Measurements from ENCODE around the gene CPEB3.
"Not testable (repeated sequence)": the region's sequence is repeated elsewhere in the genome, so short reads cannot be mapped to it uniquely, and the experiment has no call there.

CPEB3 gene

GRCh38 chr10:92216608-92217007 is 74.3 kb downstream of the CPEB3 start:
- H3K9me3 Mint-ChIP-seq; DNase-seq; H3K4me1 Mint-ChIP-seq; H3K27ac Mint-ChIP-seq; H3K4me3 Mint-ChIP-seq; H3K27me3 Mint-ChIP-seq; ATAC-seq (replicated peaks); H3K36me3 Mint-ChIP-seq: not testable (repeated sequence)

DNA sequence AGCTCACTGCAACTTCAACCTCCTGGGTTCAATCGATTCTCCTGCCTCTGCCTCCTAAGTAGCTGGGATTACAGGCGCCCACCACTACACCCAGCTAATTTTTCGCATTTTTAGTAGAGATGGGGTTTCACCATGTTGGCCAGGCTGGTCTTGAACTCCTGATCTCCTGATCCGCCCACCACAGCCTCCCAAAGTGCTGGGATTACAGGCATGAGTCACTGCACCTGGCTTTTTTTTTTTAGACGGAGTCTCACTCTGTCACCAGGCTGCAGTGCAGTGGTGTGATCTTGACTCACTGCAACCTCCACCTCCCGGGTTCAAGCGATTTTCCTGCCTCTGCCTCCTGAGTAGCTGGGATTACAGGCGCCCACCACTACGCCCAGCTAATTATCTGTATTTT is 75.7 kb downstream of the CPEB3 start:
- H3K4me1 Mint-ChIP-seq; ATAC-seq (replicated peaks); H3K27me3 Mint-ChIP-seq; H3K9me3 Mint-ChIP-seq; DNase-seq; H3K4me3 Mint-ChIP-seq; H3K36me3 Mint-ChIP-seq; H3K27ac Mint-ChIP-seq: not testable (repeated sequence)

GRCh38 chr10:92213049-92213448 is 77.8 kb downstream of the CPEB3 start:
- peaks cover 2 to 14% of the 10 kb centered on the region in 2 donors for H3K4me1 Mint-ChIP-seq
- H3K36me3 Mint-ChIP-seq = peaks cover 2 to 3% of the 10 kb centered on the region in 2 donors
- H3K4me3 Mint-ChIP-seq = no peak overlapping the region
- H3K27ac Mint-ChIP-seq = no peak overlapping the region
- no peaks in the 10 kb centered on the region for H3K9me3 Mint-ChIP-seq
- no peak for DNase-seq
- no peaks in the 10 kb centered on the region for H3K27me3 Mint-ChIP-seq
- ATAC-seq (replicated peaks) = no peak

- Mint-ChIP-seq H3K4me1 (peaks cover 2 to 10% of the 10 kb centered on the region in 2 donors), H3K9me3 (no peaks in the 10 kb centered on the region), H3K27ac (no peak overlapping the region), H3K27me3 (no peaks in the 10 kb centered on the region), H3K36me3 (peaks cover 0 to 3% of the 10 kb centered on the region in 2 donors), H3K4me3 (no peak overlapping the region)
- ATAC-seq (replicated peaks) (no peak), DNase-seq (no peak)
These were observed 82.1 kb downstream of the CPEB3 start for GRCh38 chr10:92208736-92209135.

DNA sequence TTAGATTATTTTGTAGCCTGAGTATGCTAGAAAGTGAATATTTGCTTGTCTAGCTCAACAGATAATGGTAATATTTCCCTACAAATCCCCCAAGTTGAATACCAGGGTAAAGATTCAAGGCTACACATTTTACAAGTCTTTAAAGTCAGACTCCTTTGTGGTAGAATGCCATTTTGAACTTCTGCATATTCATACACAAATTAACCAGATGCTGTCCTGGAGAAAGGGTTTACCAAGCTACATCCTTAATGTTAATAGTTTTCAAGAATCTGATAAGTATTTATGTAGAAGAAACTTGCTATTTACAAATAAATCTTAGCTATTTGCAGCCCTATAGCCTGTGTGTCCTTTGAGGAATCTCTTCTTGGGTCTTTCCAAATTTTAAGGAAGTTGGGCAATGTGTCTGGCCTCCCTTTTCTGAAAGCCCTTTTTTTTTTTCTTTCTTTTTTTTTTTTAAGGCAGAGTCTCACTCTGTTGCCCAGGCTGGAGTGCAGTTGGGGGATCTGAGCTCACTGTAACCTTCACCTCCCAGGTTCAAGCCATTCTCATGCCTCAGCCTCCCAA is 82.6 kb downstream of the CPEB3 start:
- Mint-ChIP-seq H3K36me3 (peaks cover 0 to 3% of the 10 kb centered on the region in 2 donors), H3K4me3 (no peak overlapping the region), H3K4me1 (peaks cover 2 to 9% of the 10 kb centered on the region in 2 donors), H3K27me3 (no peaks in the 10 kb centered on the region), H3K9me3 (no peaks in the 10 kb centered on the region), H3K27ac (no peak overlapping the region)
- ATAC-seq (replicated peaks) = no peak
- no peak for DNase-seq

DNA sequence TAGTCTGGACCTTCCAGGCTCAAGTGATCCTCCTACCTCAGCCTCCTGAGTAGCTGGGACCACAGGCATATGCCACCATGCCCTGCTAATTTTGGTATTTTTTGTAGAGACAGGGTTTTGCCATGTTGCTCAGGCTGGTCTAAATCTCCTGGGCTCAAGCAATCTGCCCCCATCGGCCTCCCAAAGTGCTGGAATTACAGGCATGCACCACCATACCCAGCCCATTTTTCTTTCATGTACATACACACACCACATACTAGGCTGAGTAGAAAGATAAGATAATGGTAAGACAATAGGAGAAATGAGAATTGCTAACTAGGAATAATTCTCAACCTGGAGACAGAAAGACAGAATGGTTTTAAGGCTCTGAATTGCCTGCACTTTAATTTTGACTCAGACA is 83.8 kb downstream of the CPEB3 start:
- no peak for ATAC-seq (replicated peaks)
- DNase-seq = no peak
- Mint-ChIP-seq H3K36me3 (no peaks in the 10 kb centered on the region), H3K27me3 (no peaks in the 10 kb centered on the region), H3K27ac (no peak overlapping the region), H3K4me3 (no peak overlapping the region), H3K9me3 (no peaks in the 10 kb centered on the region), H3K4me1 (peaks cover 2 to 9% of the 10 kb centered on the region in 2 donors)

DNA sequence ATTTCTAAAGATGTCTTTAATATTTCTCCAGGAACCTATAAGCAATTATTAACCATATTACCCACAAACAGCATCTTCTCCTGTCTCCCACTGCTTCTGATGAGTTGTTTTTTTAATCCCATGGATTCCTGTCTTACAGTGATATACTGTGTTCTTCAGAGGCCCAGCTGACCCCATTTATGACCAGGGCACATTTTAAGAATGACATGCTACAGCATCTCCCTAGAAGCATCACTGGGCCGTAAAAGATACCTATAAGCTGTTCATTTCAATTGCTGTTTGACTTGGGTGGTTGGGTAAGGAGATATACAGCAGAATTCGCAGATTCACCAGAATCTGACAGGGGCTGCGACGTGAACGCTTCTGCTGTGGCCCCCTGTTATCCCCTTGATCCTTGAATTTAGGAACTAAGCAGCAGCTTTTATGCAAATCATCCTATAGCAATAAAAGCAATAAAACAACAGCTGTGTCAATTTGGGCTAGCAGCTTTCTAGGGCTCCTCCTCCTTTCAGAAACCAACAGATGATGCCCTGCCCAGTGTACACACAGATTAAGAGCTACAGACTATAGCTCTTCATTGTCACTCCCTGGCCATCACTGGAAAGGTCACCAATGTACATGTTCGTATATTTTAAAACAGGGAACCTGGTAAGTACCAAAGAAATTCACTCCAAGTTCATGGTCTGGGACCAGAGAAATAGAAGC is 86.8 kb downstream of the CPEB3 start:
- Mint-ChIP-seq H3K9me3 (no peaks in the 10 kb centered on the region), H3K27ac (no peak overlapping the region), H3K4me3 (no peak overlapping the region), H3K27me3 (no peaks in the 10 kb centered on the region), H3K36me3 (no peaks in the 10 kb centered on the region), H3K4me1 (peaks cover 2 to 11% of the 10 kb centered on the region in 2 donors)
- DNase-seq (no peak), ATAC-seq (replicated peaks) (no peak)

DNA sequence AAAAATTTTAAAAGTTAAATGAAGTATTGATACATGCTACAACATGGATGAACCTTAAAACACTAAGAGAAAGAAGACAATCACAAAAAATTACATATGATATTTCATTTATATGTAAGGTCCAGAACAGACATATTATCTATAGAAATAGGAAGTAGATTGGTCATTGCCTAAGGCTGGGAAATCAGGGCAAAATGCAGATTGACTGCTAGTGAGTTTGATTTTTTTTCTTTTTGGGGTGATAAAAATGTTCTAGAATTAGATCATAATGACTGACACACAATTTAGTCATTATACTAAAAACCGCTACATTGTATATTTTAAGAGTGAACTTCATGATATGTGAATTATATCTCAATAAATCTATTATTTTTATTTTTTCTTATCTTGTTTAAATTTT is 88.3 kb downstream of the CPEB3 start:
- H3K27me3 Mint-ChIP-seq = no peaks in the 10 kb centered on the region
- H3K27ac Mint-ChIP-seq = no peak overlapping the region
- ATAC-seq (replicated peaks) (no peak), DNase-seq (no peak)
- no peak overlapping the region for H3K4me3 Mint-ChIP-seq
- no peaks in the 10 kb centered on the region for H3K9me3 Mint-ChIP-seq
- no peaks in the 10 kb centered on the region for H3K36me3 Mint-ChIP-seq
- peaks cover 0 to 6% of the 10 kb centered on the region in 2 donors for H3K4me1 Mint-ChIP-seq

DNA sequence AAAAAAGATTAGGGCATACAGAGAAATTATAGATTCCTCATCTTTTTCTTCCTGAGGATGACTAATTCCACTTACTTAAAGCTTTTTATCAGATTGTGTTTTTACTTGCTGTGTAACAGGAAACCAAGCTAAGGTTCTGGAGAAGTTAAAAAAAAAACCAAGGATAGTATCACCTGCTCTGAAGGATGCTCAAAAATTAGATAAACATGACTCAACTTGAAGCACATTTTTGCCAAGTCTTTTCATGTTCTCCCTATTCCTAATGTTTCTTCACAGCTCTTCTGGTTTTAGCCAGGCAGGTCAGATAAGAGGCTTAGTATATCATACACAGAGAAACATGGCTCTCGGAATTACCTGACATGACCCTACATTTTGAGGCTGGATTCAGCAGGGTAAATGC is 90.3 kb downstream of the CPEB3 start:
- H3K36me3 Mint-ChIP-seq = no peaks in the 10 kb centered on the region
- DNase-seq (no peak), ATAC-seq (replicated peaks) (no peak)
- no peaks in the 10 kb centered on the region for H3K27me3 Mint-ChIP-seq
- H3K4me1 Mint-ChIP-seq = peaks cover 0 to 6% of the 10 kb centered on the region in 2 donors
- no peaks in the 10 kb centered on the region for H3K9me3 Mint-ChIP-seq
- H3K27ac Mint-ChIP-seq = no peak overlapping the region
- no peak overlapping the region for H3K4me3 Mint-ChIP-seq

DNA sequence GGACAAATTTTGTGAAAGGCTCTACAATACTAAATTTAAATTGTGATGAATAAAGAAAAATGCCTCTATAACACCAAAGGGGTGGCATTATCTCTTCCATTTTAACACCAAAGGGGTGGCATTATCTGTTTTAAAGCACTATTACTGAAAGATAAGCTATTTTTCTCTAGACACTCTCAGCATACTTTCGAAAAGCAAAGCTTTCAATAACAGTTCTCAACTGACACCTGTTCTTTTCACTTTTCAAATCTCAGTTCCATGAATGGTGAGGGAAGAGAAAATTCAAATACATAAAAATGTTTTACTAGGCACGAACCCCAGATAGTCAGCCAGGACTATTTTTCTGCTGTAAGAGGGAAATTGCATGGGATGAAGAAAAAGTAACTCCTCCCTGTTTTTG is 103.8 kb downstream of the CPEB3 start:
- Mint-ChIP-seq H3K4me3 (no peak overlapping the region), H3K27me3 (no peaks in the 10 kb centered on the region), H3K4me1 (no peaks in the 10 kb centered on the region), H3K9me3 (no peaks in the 10 kb centered on the region), H3K36me3 (peaks cover 2 to 5% of the 10 kb centered on the region in 2 donors), H3K27ac (no peak overlapping the region)
- DNase-seq (no peak), ATAC-seq (replicated peaks) (no peak)

GRCh38 chr10:92184977-92185376 is 105.9 kb downstream of the CPEB3 start:
- Mint-ChIP-seq H3K4me3 (no peak overlapping the region), H3K27ac (no peak overlapping the region), H3K9me3 (no peaks in the 10 kb centered on the region), H3K27me3 (no peaks in the 10 kb centered on the region), H3K36me3 (peaks cover 5% of the 10 kb centered on the region in 2 donors), H3K4me1 (peaks cover 1 to 6% of the 10 kb centered on the region in 2 donors)
- no peak for DNase-seq
- ATAC-seq (replicated peaks) = no peak

DNA sequence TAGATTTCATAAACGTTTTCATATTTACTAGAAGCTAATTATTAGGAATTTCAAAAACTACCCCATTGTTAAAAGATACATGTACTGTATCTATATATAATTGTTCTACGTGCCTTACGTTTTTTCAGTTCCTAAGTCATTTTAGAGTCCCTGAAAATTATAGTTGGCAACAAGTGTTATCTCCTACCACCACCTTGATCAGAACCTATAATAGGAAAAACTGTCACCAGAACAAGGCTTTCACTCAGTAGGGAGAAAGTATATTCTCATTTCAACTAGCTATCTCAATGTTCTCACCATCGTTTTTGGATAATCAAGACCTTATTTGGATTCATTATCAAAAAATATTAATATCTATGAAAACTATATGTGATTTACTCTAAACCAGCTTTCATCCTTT is 107.7 kb downstream of the CPEB3 start:
- ATAC-seq (replicated peaks) = no peak
- H3K27me3 Mint-ChIP-seq = no peaks in the 10 kb centered on the region
- H3K4me1 Mint-ChIP-seq = peaks cover 1 to 6% of the 10 kb centered on the region in 2 donors
- no peaks in the 10 kb centered on the region for H3K9me3 Mint-ChIP-seq
- H3K4me3 Mint-ChIP-seq = no peak overlapping the region
- no peak overlapping the region for H3K27ac Mint-ChIP-seq
- peaks cover 7% of the 10 kb centered on the region in 2 donors for H3K36me3 Mint-ChIP-seq
- DNase-seq = no peak

DNA sequence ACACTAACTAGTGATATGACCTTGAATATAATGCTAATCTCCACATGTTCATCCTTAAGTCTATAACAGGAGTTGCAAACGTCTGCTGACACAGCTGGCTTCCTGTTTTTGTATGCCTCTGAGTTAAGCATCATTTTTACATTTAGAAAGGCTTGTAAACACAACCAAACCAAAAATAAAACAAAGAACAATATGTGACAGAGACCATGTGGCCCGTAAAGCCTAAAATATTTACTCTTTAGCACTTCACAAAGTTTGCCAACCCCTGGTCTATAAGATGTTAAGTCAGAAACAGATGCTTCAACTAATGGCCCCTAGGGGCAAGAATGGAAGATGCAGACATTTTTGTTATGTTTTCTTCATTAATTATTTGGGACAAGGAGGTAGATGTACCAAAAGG is 109.3 kb downstream of the CPEB3 start:
- peak in 1 of 2 donors; percentile 27 for ATAC-seq (replicated peaks)

GRCh38 chr10:92180399-92180798 is 110.5 kb downstream of the CPEB3 start:
- no peaks in the 10 kb centered on the region for H3K9me3 Mint-ChIP-seq
- H3K27me3 Mint-ChIP-seq = no peaks in the 10 kb centered on the region
- peaks cover 1 to 6% of the 10 kb centered on the region in 2 donors for H3K4me1 Mint-ChIP-seq
- no peak for ATAC-seq (replicated peaks)
- H3K36me3 Mint-ChIP-seq = peaks cover 12 to 13% of the 10 kb centered on the region in 2 donors
- DNase-seq = no peak
- H3K27ac Mint-ChIP-seq = no peak overlapping the region
- H3K4me3 Mint-ChIP-seq = no peak overlapping the region

More for the DNA sequence above, 109.3 kb downstream of the CPEB3 start:
- no peak overlapping the region for H3K4me3 Mint-ChIP-seq
- peaks cover 12 to 13% of the 10 kb centered on the region in 2 donors for H3K36me3 Mint-ChIP-seq
- H3K4me1 Mint-ChIP-seq = peaks cover 1 to 6% of the 10 kb centered on the region in 2 donors
- no peak for DNase-seq
- H3K27ac Mint-ChIP-seq = no peak overlapping the region
- H3K27me3 Mint-ChIP-seq = no peaks in the 10 kb centered on the region
- H3K9me3 Mint-ChIP-seq = no peaks in the 10 kb centered on the region

DNA sequence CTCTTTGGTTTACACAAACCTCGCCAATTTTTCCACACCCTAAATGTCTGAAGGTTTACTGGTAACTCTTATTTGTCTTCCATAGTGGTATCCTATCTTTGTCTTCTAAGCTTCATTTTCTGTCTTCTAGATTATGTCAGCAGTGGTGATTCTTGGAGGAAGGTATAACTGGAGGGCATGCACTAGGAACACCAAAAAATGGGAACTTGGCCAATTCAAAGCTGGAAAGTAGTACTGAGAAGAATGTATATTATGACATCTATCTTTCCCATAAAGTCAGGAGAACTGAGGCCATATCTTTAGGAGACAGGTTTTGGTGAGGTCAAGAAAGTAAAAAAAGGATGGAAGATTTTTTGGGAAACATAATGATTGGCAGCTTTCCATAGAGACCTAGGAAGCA is 113.3 kb downstream of the CPEB3 start:
- ATAC-seq (replicated peaks) (no peak), DNase-seq (no peak)
- Mint-ChIP-seq H3K4me1 (peaks cover 1 to 6% of the 10 kb centered on the region in 2 donors), H3K27ac (no peak overlapping the region), H3K9me3 (no peaks in the 10 kb centered on the region), H3K4me3 (no peak overlapping the region), H3K36me3 (peaks cover 8 to 9% of the 10 kb centered on the region in 2 donors), H3K27me3 (no peaks in the 10 kb centered on the region)
